Activated B cell treated with CpG ODN at 0.5 μM for 24 hours (primary cell): ENCODE data around the gene MYO9B. TPM values are rescaled to one million over a fixed set of nuclear protein-coding genes. Genes with fewer than 3 reads are reported as not detected.
A peak's percentile ranks its signal among the peaks of the same experiment; 100 is the strongest.
"Not testable (repeated sequence)": the region's sequence is repeated elsewhere in the genome, so short reads cannot be mapped to it uniquely, and the experiment has no call there.

ENCODE experiments used
- ATAC-seq: fragments of 200-7000 bp; cut with Tn5 transposase; one replicate; pipeline ENCODE4 v1.10.0; 2021; ENCODE audit warnings: low read depth, mild to moderate bottlenecking, moderate library complexity
- CTCF ChIA-PET: fragments of 350-600 bp; sonication (Branson Sonifier 250); formaldehyde crosslinking; loops from one replicate; lab custom pipeline; 2021; ENCODE audit warnings: antibody characterized with exemption; lab: Charles Lee
- POLR2A ChIA-PET: fragments of 350-600 bp; sonication (Branson Sonifier 250); formaldehyde crosslinking; loops from one replicate; lab custom pipeline; 2021; ENCODE audit warnings: antibody characterized with exemption; lab: Charles Lee
- DNase-seq: peaks from one replicate; pipeline ENCODE4 v3.0.0; 2022
- H3K27ac Mint-ChIP-seq: one replicate; pipeline ENCODE4 v1.8.0; 2020; ENCODE audit warnings: mixed read lengths
- H3K27me3 Mint-ChIP-seq: one replicate; pipeline ENCODE4 v1.8.0; 2021; ENCODE audit warnings: mixed read lengths
- H3K36me3 Mint-ChIP-seq: one replicate; pipeline ENCODE4 v1.8.0; 2021; ENCODE audit warnings: low read depth, mixed read lengths
- H3K4me1 Mint-ChIP-seq: one replicate; pipeline ENCODE4 v1.8.0; 2021; ENCODE audit warnings: mixed read lengths
- H3K4me3 Mint-ChIP-seq: one replicate; pipeline ENCODE4 v1.8.0; 2020; ENCODE audit warnings: mild to moderate bottlenecking, mixed read lengths
- H3K9me3 Mint-ChIP-seq: one replicate; pipeline ENCODE4 v1.8.0; 2020; ENCODE audit warnings: mixed read lengths
- CTCF ChIP-seq: fragments of 200-600 bp; IDR thresholded peaks from one replicate; pipeline ENCODE4 v1.8.0; 2022; ENCODE audit warnings: antibody characterized with exemption, mild to moderate bottlenecking
- intact Hi-C: fragments of 100-400 bp; cut with micrococcal nuclease; formaldehyde crosslinking; loops from one replicate; pipeline ENCODE4 v1.15.1; 2024
- total RNA-seq: library from RNA; stranded (reverse); gene quantifications from 2 replicates; pipeline ENCODE4 v1.2.3, GENCODE V29; 2022

MYO9B gene
- total RNA-seq, 1 donor from 2014 or later = 239 TPM

- no peaks in the 10 kb centered on the region for H3K9me3 Mint-ChIP-seq
- ATAC-seq (peak; percentile 85), DNase-seq (peak; percentile 42)
- H3K27ac Mint-ChIP-seq = peak overlapping the region; percentile 99
- intact Hi-C loops = loop anchor here (1.0 to 5.0 kb wide), 6 partner anchors 14 to 117 kb away; partner anchors contain the start of genes HAUS8, MYO9B, OCEL1 and USE1
- H3K4me1 Mint-ChIP-seq = peaks cover 32% of the 10 kb centered on the region
- H3K27me3 Mint-ChIP-seq = no peaks in the 10 kb centered on the region
- TF ChIP-seq CTCF = no peak
- CTCF ChIA-PET = interaction anchor here (0.6 to 1.9 kb wide), 7 partner anchors 52 to 284 kb away, joined by 3 to 8 read pairs (median 3); partner anchors contain the start of genes HAUS8 and MYO9B
- H3K4me3 Mint-ChIP-seq = peak overlapping the region; percentile 79
- POLR2A ChIA-PET = interaction anchor here (0.5 to 3.2 kb wide), 26 partner anchors 11 to 1347 kb away, joined by 3 to 25 read pairs (median 5); partner anchors contain the start of genes ANKLE1, BABAM1, DDA1 and HAUS8
- peaks cover 44% of the 10 kb centered on the region for H3K36me3 Mint-ChIP-seq
Measured at GRCh38 chr19:17183858-17184321, 108.3 kb downstream of the MYO9B start.

- peak overlapping the region; percentile 99 for H3K27ac Mint-ChIP-seq
- no peak for TF ChIP-seq CTCF
- intact Hi-C loops = loop anchor here (1.0 to 5.0 kb wide), 6 partner anchors 14 to 117 kb away; partner anchors contain the start of genes HAUS8, MYO9B, OCEL1 and USE1
- H3K36me3 Mint-ChIP-seq = peaks cover 45% of the 10 kb centered on the region
- H3K4me1 Mint-ChIP-seq = peaks cover 32% of the 10 kb centered on the region
- CTCF ChIA-PET = interaction anchor here (0.8 to 1.9 kb wide), 5 partner anchors 74 to 117 kb away, joined by 3 to 8 read pairs (median 3); partner anchors contain the start of genes HAUS8 and MYO9B
- ATAC-seq (peak; percentile 69), DNase-seq (peak; percentile 26)
- peak overlapping the region; percentile 79 for H3K4me3 Mint-ChIP-seq
- H3K27me3 Mint-ChIP-seq = no peaks in the 10 kb centered on the region
- no peaks in the 10 kb centered on the region for H3K9me3 Mint-ChIP-seq
- POLR2A ChIA-PET = interaction anchor here (0.6 to 3.2 kb wide), 24 partner anchors 11 to 1347 kb away, joined by 3 to 25 read pairs (median 5); partner anchors contain the start of genes ANKLE1, BABAM1, DDA1 and HAUS8
Measured at GRCh38 chr19:17184371-17184841, 108.8 kb downstream of the MYO9B start.

- no peak for ATAC-seq
- H3K27ac Mint-ChIP-seq = no peak overlapping the region
- no peaks in the 10 kb centered on the region for H3K9me3 Mint-ChIP-seq
- H3K27me3 Mint-ChIP-seq = no peaks in the 10 kb centered on the region
- peaks cover 50% of the 10 kb centered on the region for H3K36me3 Mint-ChIP-seq
- peaks cover 31% of the 10 kb centered on the region for H3K4me1 Mint-ChIP-seq
- intact Hi-C loops = loop anchor here (2.0 kb wide), 1 partner anchor 111 kb away; the partner anchor contains the start of genes HAUS8 and MYO9B
- POLR2A ChIA-PET = interaction anchor here (0.6 to 3.2 kb wide), 3 partner anchors 29 to 69 kb away, joined by 4 to 25 read pairs (median 6); partner anchors contain the start of gene USE1
- H3K4me3 Mint-ChIP-seq = no peak overlapping the region
- no peak for TF ChIP-seq CTCF
- DNase-seq = no peak
- CTCF ChIA-PET = no interaction called here
Measured at GRCh38 chr19:17185590-17185989, 110.0 kb downstream of the MYO9B start.

GRCh38 chr19:17191736-17192135, 116.2 kb downstream of the MYO9B start:
- POLR2A ChIA-PET = interaction anchor here (0.8 kb wide), 1 partner anchor 52 kb away, joined by 3 read pairs; no protein-coding TSS in a partner anchor
- ATAC-seq, CTCF ChIA-PET, intact Hi-C loops, H3K4me3 Mint-ChIP-seq, H3K27me3 Mint-ChIP-seq, H3K4me1 Mint-ChIP-seq, H3K9me3 Mint-ChIP-seq, DNase-seq, H3K27ac Mint-ChIP-seq: not testable (repeated sequence)
- H3K36me3 Mint-ChIP-seq = peaks cover 75% of the 10 kb centered on the region

- DNase-seq (no peak), ATAC-seq (no peak)
- Mint-ChIP-seq H3K4me1 (peaks cover 5% of the 10 kb centered on the region), H3K27me3 (no peaks in the 10 kb centered on the region), H3K27ac (no peak overlapping the region), H3K9me3 (no peaks in the 10 kb centered on the region), H3K36me3 (peaks cover 75% of the 10 kb centered on the region), H3K4me3 (no peak overlapping the region)
- ChIA-PET POLR2A (interaction anchor here (0.6 to 1.4 kb wide), 2 partner anchors 13 to 1875 kb away, joined by 3 to 6 read pairs; no protein-coding TSS in a partner anchor), CTCF (no interaction called here)
- TF ChIP-seq CTCF = no peak
- intact Hi-C loops = no loop called here
Measured at GRCh38 chr19:17192751-17193150, 117.2 kb downstream of the MYO9B start.
